Central memory CD4-positive, alpha-beta T cell (primary cell): ENCODE data around the gene TGM2.

ENCODE experiments used
- DNase-seq: peaks from one replicate; pipeline ENCODE4 v3.0.0; 2022

Gene TGM2

GRCh38 chr20:38089500-38089899 is 75.6 kb downstream of the TGM2 start:
- no peak for DNase-seq

- DNase-seq = no peak
These were observed 80.0 kb downstream of the TGM2 start for GRCh38 chr20:38085026-38085425.

- no peak for DNase-seq
These were observed 80.6 kb downstream of the TGM2 start for GRCh38 chr20:38084425-38084951.

- no peak for DNase-seq
These were observed 81.6 kb downstream of the TGM2 start for GRCh38 chr20:38083338-38084048.

- DNase-seq = no peak
These were observed 82.2 kb downstream of the TGM2 start for GRCh38 chr20:38082894-38083293.

GRCh38 chr20:38081575-38081974 is 83.5 kb downstream of the TGM2 start:
- DNase-seq = no peak

- DNase-seq = no peak
These were observed 85.7 kb downstream of the TGM2 start for GRCh38 chr20:38079353-38079752.

GRCh38 chr20:38078084-38078483 is 87.0 kb downstream of the TGM2 start:
- DNase-seq = no peak
